Measurements from ENCODE around the gene NAIF1. TPM values are rescaled to one million over a fixed set of nuclear protein-coding genes. Genes with fewer than 3 reads are reported as not detected.

The NAIF1 gene
- total and polyA plus RNA-seq, 10 of the 15 experiments (the other 5 are each of a cell fraction or from before 2014, with no cell fraction given), result 2.4 to 14.2 (median 7.1) TPM

DNA sequence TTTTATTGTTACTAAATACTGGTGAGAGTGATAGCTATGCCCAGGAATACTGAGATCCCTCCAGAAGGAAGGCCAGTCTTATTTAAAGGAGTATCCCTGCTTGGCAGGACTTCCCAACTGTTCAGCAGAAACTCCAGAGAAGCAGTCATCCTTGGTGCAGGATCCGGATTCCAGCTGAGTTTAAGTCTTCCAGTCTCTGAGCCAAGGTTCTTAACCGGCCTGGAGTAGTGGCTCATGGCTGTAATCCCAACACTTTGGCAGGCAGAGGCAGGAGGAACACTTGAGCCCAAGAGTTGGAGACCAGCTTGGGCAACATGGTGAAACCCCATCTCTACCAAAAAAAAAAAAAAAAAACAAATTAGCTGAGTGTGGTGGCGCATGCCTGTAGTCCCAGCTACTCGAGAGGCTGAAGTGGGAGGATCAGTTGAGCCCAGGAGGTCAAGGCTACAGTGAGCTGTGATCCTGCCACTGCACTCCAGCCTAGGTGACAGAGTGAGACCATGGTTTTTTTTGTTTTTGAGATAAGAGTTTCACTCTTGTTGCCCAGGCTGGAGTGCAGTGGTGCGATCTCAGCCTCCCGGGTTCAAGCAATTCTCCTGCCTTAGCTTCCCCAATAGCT, 7.6 kb downstream of the NAIF1 start:
- DNase-seq (ENCODE audit: low read depth, low spot score), result no peak
- no peak for ATAC-seq
- 90% methylated on average over 6 of the region's 6 CpGs for WGBS (ENCODE audit: insufficient coverage, insufficient replicate concordance, low lambda C conversion rate, missing lambda C conversion rate)
- CTCF ChIA-PET, result interaction anchor here (1.0 to 1.1 kb wide), 2 partner anchors 117 to 138 kb away, joined by 3 to 4 read pairs; no protein-coding TSS in a partner anchor
- no TSS peak for BruUV-seq (replicated peaks)
- FAIRE-seq, result no peak
- Histone ChIP-seq H3K9me3 (replicated peaks; ENCODE audit: control insufficient read depth, insufficient read depth, low read length) (no peaks in the 10 kb centered on the region), H4K20me1 (ENCODE audit: control insufficient read depth, insufficient read depth) (no peaks in the 10 kb centered on the region), H3K4me3 (no peak overlapping the region), H3K4me1 (ENCODE audit: control insufficient read depth, insufficient read depth, low read length) (peaks cover 11% of the 10 kb centered on the region), H3K27ac (ENCODE audit: control insufficient read depth, insufficient read depth) (no peak overlapping the region), H2AFZ (ENCODE audit: control insufficient read depth, low read depth, low read length) (no peak overlapping the region), H3K9ac (ENCODE audit: control insufficient read depth, insufficient read depth, low read length) (no peak overlapping the region), H3K4me2 (ENCODE audit: control insufficient read depth, insufficient read depth) (no peak overlapping the region), H3K36me3 (ENCODE audit: control insufficient read depth in 2 of 2, insufficient read depth in 2 of 2, low read length in 1 of 2) (peaks cover 0 to 5% of the 10 kb centered on the region in 2 experiments; a peak in 2 of 4 replicates), H3K79me2 (ENCODE audit: control insufficient read depth, insufficient read depth, low read length) (no peaks in the 10 kb centered on the region), H3K27me3 (replicated peaks in 1 of 2; ENCODE audit: control insufficient read depth in 2 of 2, insufficient read depth in 2 of 2, low read length in 1 of 2) (no peaks in the 10 kb centered on the region)
- POLR2A ChIA-PET, result interaction anchor here (1.0 kb wide), 1 partner anchor 20 kb away, joined by 10 read pairs; no protein-coding TSS in a partner anchor
- RAD21 ChIA-PET (ENCODE audit: unreplicated experiment), result interaction anchor here (0.6 kb wide), 1 partner anchor 134 kb away, joined by 3 read pairs; no protein-coding TSS in a partner anchor
- intact Hi-C loops (cut with micrococcal nuclease; ENCODE audit: unreplicated experiment) (no loop called here), in situ Hi-C loops (cut with MboI) (no loop called here)
- SMC1A ChIA-PET (ENCODE audit: uncharacterized antibody, unreplicated experiment), result no interaction called here
- TF ChIP-seq TCF3 (IDR thresholded peaks at IDR 0.05; ENCODE audit: borderline replicate concordance, insufficient read depth, low read depth, low read length), result no peak
- no peak for TF ChIP-seq TAF1 (IDR thresholded peaks at IDR 0.05; ENCODE audit: borderline replicate concordance, low read depth, low read length)
- no peak for TF ChIP-seq SUPT20H (IDR thresholded peaks at IDR 0.05; ENCODE audit: borderline replicate concordance, control insufficient read depth, low read depth, low read length)
- TF ChIP-seq ZNF217 (IDR thresholded peaks at IDR 0.05), result no peak
- no peak for TF ChIP-seq NR2F1 (conservative IDR thresholded peaks at IDR 0.05)
- TF ChIP-seq, protein P1, sequence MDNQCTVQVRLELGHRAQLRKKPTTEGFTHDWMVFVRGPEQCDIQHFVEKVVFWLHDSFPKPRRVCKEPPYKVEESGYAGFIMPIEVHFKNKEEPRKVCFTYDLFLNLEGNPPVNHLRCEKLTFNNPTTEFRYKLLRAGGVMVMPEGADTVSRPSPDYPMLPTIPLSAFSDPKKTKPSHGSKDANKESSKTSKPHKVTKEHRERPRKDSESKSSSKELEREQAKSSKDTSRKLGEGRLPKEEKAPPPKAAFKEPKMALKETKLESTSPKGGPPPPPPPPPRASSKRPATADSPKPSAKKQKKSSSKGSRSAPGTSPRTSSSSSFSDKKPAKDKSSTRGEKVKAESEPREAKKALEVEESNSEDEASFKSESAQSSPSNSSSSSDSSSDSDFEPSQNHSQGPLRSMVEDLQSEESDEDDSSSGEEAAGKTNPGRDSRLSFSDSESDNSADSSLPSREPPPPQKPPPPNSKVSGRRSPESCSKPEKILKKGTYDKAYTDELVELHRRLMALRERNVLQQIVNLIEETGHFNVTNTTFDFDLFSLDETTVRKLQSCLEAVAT (IDR thresholded peaks at IDR 0.05), result no peak
- TF ChIP-seq PML (IDR thresholded peaks at IDR 0.05; ENCODE audit: low read length), result no peak
- TF ChIP-seq ATF7 (IDR thresholded peaks at IDR 0.05; ENCODE audit: low read depth), result no peak
- TF ChIP-seq, protein P2, sequence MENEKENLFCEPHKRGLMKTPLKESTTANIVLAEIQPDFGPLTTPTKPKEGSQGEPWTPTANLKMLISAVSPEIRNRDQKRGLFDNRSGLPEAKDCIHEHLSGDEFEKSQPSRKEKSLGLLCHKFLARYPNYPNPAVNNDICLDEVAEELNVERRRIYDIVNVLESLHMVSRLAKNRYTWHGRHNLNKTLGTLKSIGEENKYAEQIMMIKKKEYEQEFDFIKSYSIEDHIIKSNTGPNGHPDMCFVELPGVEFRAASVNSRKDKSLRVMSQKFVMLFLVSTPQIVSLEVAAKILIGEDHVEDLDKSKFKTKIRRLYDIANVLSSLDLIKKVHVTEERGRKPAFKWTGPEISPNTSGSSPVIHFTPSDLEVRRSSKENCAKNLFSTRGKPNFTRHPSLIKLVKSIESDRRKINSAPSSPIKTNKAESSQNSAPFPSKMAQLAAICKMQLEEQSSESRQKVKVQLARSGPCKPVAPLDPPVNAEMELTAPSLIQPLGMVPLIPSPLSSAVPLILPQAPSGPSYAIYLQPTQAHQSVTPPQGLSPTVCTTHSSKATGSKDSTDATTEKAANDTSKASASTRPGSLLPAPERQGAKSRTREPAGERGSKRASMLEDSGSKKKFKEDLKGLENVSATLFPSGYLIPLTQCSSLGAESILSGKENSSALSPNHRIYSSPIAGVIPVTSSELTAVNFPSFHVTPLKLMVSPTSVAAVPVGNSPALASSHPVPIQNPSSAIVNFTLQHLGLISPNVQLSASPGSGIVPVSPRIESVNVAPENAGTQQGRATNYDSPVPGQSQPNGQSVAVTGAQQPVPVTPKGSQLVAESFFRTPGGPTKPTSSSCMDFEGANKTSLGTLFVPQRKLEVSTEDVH (IDR thresholded peaks at IDR 0.05; ENCODE audit: low read depth, partially characterized antibody), result no peak
- TF ChIP-seq ZNF622 (IDR thresholded peaks at IDR 0.05), result no peak
- no peak for TF ChIP-seq JUND (IDR thresholded peaks at IDR 0.05; ENCODE audit: low read depth, low read length)
- TF ChIP-seq STAT3 (IDR thresholded peaks at IDR 0.05; ENCODE audit: low read depth, low read length), result no peak
- no peak for TF ChIP-seq NFYB (IDR thresholded peaks at IDR 0.05; ENCODE audit: insufficient read depth, low read depth, low read length)
- no peak for TF ChIP-seq SREBF2 (IDR thresholded peaks at IDR 0.05; ENCODE audit: low read length)
- no peak for TF ChIP-seq YBX1 (IDR thresholded peaks at IDR 0.05)
- no peak for TF ChIP-seq NFXL1 (IDR thresholded peaks at IDR 0.05; ENCODE audit: borderline replicate concordance)
